ENCODE results near the gene ERFE. TPM values are rescaled to one million over a fixed set of nuclear protein-coding genes. Genes with fewer than 3 reads are reported as not detected.

ERFE gene
- polyA plus RNA-seq, 1 of the 3 experiments (the other 2 are of a cell fraction), result 1.3 TPM

GRCh38 chr2:238182362-238182761 is 23.6 kb downstream of the ERFE start:
- CTCF ChIA-PET, result no interaction called here

GRCh38 chr2:238183821-238184220 is 25.1 kb downstream of the ERFE start:
- 91% methylated on average over 4 of the region's 4 CpGs for WGBS (ENCODE audit: low lambda C conversion rate)
- H3K79me2 ChIP-seq (ENCODE audit: insufficient read depth), result no peaks in the 10 kb centered on the region; the same call in 1 of the 2 replicates
- no peak for DNase-seq
- no peaks in the 10 kb centered on the region for H3F3A ChIP-seq (replicated peaks; ENCODE audit: insufficient read depth)
- no peak overlapping the region for H3K27ac ChIP-seq (ENCODE audit: low read depth in 2 of 2, low read length in 1 of 2)
- H3K4me2 ChIP-seq, result no peak overlapping the region
- no peak overlapping the region for H2AFZ ChIP-seq (ENCODE audit: low read depth)
- no peaks in the 10 kb centered on the region for H3K9me3 ChIP-seq
- no peak overlapping the region for H3K9ac ChIP-seq
- no peak for TF ChIP-seq RAD21 (IDR thresholded peaks at IDR 0.05; ENCODE audit: low read length)
- TF ChIP-seq NFIC (IDR thresholded peaks at IDR 0.05; ENCODE audit: borderline replicate concordance), result no peak
- TF ChIP-seq GABPA (IDR thresholded peaks at IDR 0.05; ENCODE audit: low read depth), result no peak
- no peak for TF ChIP-seq TAF1 (IDR thresholded peaks at IDR 0.05; ENCODE audit: borderline replicate concordance, low read depth, low read length)
- TF ChIP-seq USF1 (IDR thresholded peaks at IDR 0.05; ENCODE audit: borderline replicate concordance, low read depth), result no peak
- TF ChIP-seq GATA2 (CRISPR knock-in tag; IDR thresholded peaks at IDR 0.05), result no peak
- TF ChIP-seq SIN3A (IDR thresholded peaks at IDR 0.05; ENCODE audit: borderline replicate concordance, low read depth, low read length), result no peak
- TF ChIP-seq PBX3 (IDR thresholded peaks at IDR 0.05), result no peak
- TF ChIP-seq JUND (IDR thresholded peaks at IDR 0.05), result no peak
- TF ChIP-seq ZBTB33 (IDR thresholded peaks at IDR 0.05; ENCODE audit: borderline replicate concordance, low read depth), result no peak
- no peak for TF ChIP-seq EZH2phosphoT487 (IDR thresholded peaks at IDR 0.05; ENCODE audit: borderline replicate concordance, low read depth)
- TF ChIP-seq MEF2A (IDR thresholded peaks at IDR 0.05; ENCODE audit: borderline replicate concordance, low read depth), result no peak
- POLR2A ChIA-PET, result no interaction called here
- CTCF ChIA-PET, result interaction anchor here (0.9 to 1.2 kb wide), 2 partner anchors 72 to 80 kb away, joined by 3 to 4 read pairs; no protein-coding TSS in a partner anchor
- H3K27me3 ChIP-seq (ENCODE audit: insufficient read depth), result no peaks in the 10 kb centered on the region
- H3K4me1 ChIP-seq (ENCODE audit: control insufficient read depth in 1 of 2, insufficient read depth in 2 of 2, low read depth in 1 of 2, low read length in 1 of 2), result peaks cover 0 to 3% of the 10 kb centered on the region in 2 experiments; a peak in 1 of 4 replicates
- peaks cover 77 to 90% of the 10 kb centered on the region in 2 experiments for H3K36me3 ChIP-seq (replicated peaks in 1 of 2; ENCODE audit: control insufficient read depth in 1 of 2, insufficient read depth in 2 of 2, low read length in 1 of 2)
- H4K20me1 ChIP-seq (ENCODE audit: insufficient read depth), result no peaks in the 10 kb centered on the region
- H3K4me3 ChIP-seq (ENCODE audit: low read depth in 2 of 2, low read length in 1 of 2), result no peak overlapping the region
- H3K9me2 ChIP-seq, result no peaks in the 10 kb centered on the region

More at GRCh38 chr2:238182362-238182761, 23.6 kb downstream of the ERFE start:
- Histone ChIP-seq H3K9ac (no peak overlapping the region), H3K4me3 (ENCODE audit: low read depth in 2 of 2, low read length in 1 of 2) (no peak overlapping the region), H2AFZ (ENCODE audit: low read depth) (no peak overlapping the region), H3K9me3 (no peaks in the 10 kb centered on the region), H3K4me2 (no peak overlapping the region), H3F3A (replicated peaks; ENCODE audit: insufficient read depth) (peaks cover 1% of the 10 kb centered on the region), H4K20me1 (ENCODE audit: insufficient read depth) (no peaks in the 10 kb centered on the region), H3K36me3 (replicated peaks in 1 of 2; ENCODE audit: control insufficient read depth in 1 of 2, insufficient read depth in 2 of 2, low read length in 1 of 2) (peaks cover 83 to 84% of the 10 kb centered on the region in 2 experiments), H3K4me1 (ENCODE audit: control insufficient read depth in 1 of 2, insufficient read depth in 2 of 2, low read depth in 1 of 2, low read length in 1 of 2) (peaks cover 0 to 3% of the 10 kb centered on the region in 2 experiments; a peak in 1 of 4 replicates), H3K27ac (ENCODE audit: low read depth in 2 of 2, low read length in 1 of 2) (no peak overlapping the region), H3K9me2 (no peaks in the 10 kb centered on the region), H3K27me3 (ENCODE audit: insufficient read depth) (no peaks in the 10 kb centered on the region), H3K79me2 (ENCODE audit: insufficient read depth) (no peaks in the 10 kb centered on the region)
- POLR2A ChIA-PET, result no interaction called here
- no peak for DNase-seq
- 85% methylated on average over 6 of the region's 6 CpGs for WGBS (ENCODE audit: low lambda C conversion rate)
- TF ChIP-seq MAX (IDR thresholded peaks at IDR 0.05; ENCODE audit: low read depth), result no peak
